Measurements from ENCODE around the gene BRF1.

The BRF1 gene

GRCh38 chr14:105207996-105208737, 92.6 kb downstream of the BRF1 start:
- no peak for DNase-seq

GRCh38 chr14:105207460-105207901, 93.3 kb downstream of the BRF1 start:
- DNase-seq: no peak

- no peak for DNase-seq
Measured at GRCh38 chr14:105206873-105207272, 93.9 kb downstream of the BRF1 start.

GRCh38 chr14:105205673-105206208, 95.1 kb downstream of the BRF1 start:
- no peak for DNase-seq

- no peak for DNase-seq
Measured at GRCh38 chr14:105204931-105205672, 95.7 kb downstream of the BRF1 start.

- DNase-seq: no peak
Measured at GRCh38 chr14:105204206-105204930, 96.4 kb downstream of the BRF1 start.

GRCh38 chr14:105203701-105204100, 97.1 kb downstream of the BRF1 start:
- DNase-seq: no peak

- DNase-seq: no peak
Measured at GRCh38 chr14:105203057-105203531, 97.7 kb downstream of the BRF1 start.

- DNase-seq: no peak
Measured at GRCh38 chr14:105201925-105202513, 98.8 kb downstream of the BRF1 start.

- no peak for DNase-seq
Measured at GRCh38 chr14:105201156-105201924, 99.5 kb downstream of the BRF1 start.

- no peak for DNase-seq
Measured at GRCh38 chr14:105200641-105201040, 100.2 kb downstream of the BRF1 start.

GRCh38 chr14:105200074-105200473, 100.7 kb downstream of the BRF1 start:
- no peak for DNase-seq

GRCh38 chr14:105199093-105199492, 101.7 kb downstream of the BRF1 start:
- DNase-seq: no peak

GRCh38 chr14:105198588-105198987, 102.2 kb downstream of the BRF1 start:
- no peak for DNase-seq

- DNase-seq: no peak
Measured at GRCh38 chr14:105197211-105197641, 103.6 kb downstream of the BRF1 start.

GRCh38 chr14:105196265-105196960, 104.4 kb downstream of the BRF1 start:
- no peak for DNase-seq

- no peak for DNase-seq
Measured at GRCh38 chr14:105195522-105196264, 105.1 kb downstream of the BRF1 start.

- no peak for DNase-seq
Measured at GRCh38 chr14:105195051-105195450, 105.8 kb downstream of the BRF1 start.

GRCh38 chr14:105193916-105194782, 106.7 kb downstream of the BRF1 start:
- DNase-seq: no peak

Data from NCI-H187 treated with DMSO at 0.1 percent for 48 hours (cell line).